H9 (cell line): ENCODE measurements around the gene ATCAY. TPM values are rescaled to one million over a fixed set of nuclear protein-coding genes. Genes with fewer than 3 reads are reported as not detected.

Source experiments
- DNase-seq: peaks from one replicate; pipeline ENCODE4 v3.0.0-alpha.2; 2017
- H2AFZ ChIP-seq: one replicate; pipeline ENCODE4 v1.6.1; 2013; ENCODE audit warnings: mild to moderate bottlenecking, low read length, control low read depth, moderate library complexity
- H2AK5ac ChIP-seq: 2 replicates; pipeline ENCODE4 v1.6.1; 2013; ENCODE audit warnings: low read length, control low read depth, mixed read lengths; ENCODE audit not compliant: insufficient read length
- H2BK120ac ChIP-seq: one replicate; pipeline ENCODE4 v1.6.1; 2013; ENCODE audit warnings: low read depth, mild to moderate bottlenecking, low read length, control low read depth, inconsistent platforms; ENCODE audit not compliant: poor library complexity, severe bottlenecking
- H2BK12ac ChIP-seq: 2 replicates; pipeline ENCODE4 v1.6.1; 2013; ENCODE audit warnings: low read length, control low read depth, mixed read lengths, low read depth; ENCODE audit not compliant: insufficient read length
- H2BK15ac ChIP-seq: 2 replicates; pipeline ENCODE4 v1.6.1; 2013; ENCODE audit warnings: low read depth, low read length, control low read depth
- H2BK20ac ChIP-seq: one replicate; pipeline ENCODE4 v1.6.1; 2013; ENCODE audit warnings: low read depth, mild to moderate bottlenecking, low read length, control low read depth, inconsistent platforms; ENCODE audit not compliant: poor library complexity, severe bottlenecking
- H2BK5ac ChIP-seq: 2 replicates; pipeline ENCODE4 v1.6.1; 2013; ENCODE audit warnings: low read length, control low read depth, mixed read lengths; ENCODE audit not compliant: insufficient read length
- H3K14ac ChIP-seq: 2 replicates; pipeline ENCODE4 v1.6.1; 2013; ENCODE audit warnings: low read length, control low read depth; ENCODE audit not compliant: insufficient read depth
- H3K18ac ChIP-seq: 2 replicates; pipeline ENCODE4 v1.6.1; 2013; ENCODE audit warnings: low read depth, mild to moderate bottlenecking, mixed read lengths, low read length, control low read depth; ENCODE audit not compliant: insufficient read length
- H3K23ac ChIP-seq: 2 replicates; pipeline ENCODE4 v1.6.1; 2013; ENCODE audit warnings: low read length, control low read depth, mixed read lengths, low read depth; ENCODE audit not compliant: insufficient read length
- H3K23me2 ChIP-seq: 2 replicates; pipeline ENCODE4 v1.6.1; 2013; ENCODE audit warnings: low read depth, mild to moderate bottlenecking, mixed read lengths, low read length, control low read depth; ENCODE audit not compliant: insufficient read length, poor library complexity, severe bottlenecking
- H3K27ac ChIP-seq: 2 replicates; pipeline ENCODE4 v1.5.1; 2013; ENCODE audit warnings: low read length, control low read depth, mixed read lengths, low read depth; ENCODE audit not compliant: insufficient read length
- H3K27me3 ChIP-seq: 2 replicates; pipeline ENCODE4 v1.6.1; 2013; ENCODE audit warnings: low read length, control low read depth, inconsistent platforms; ENCODE audit not compliant: insufficient read depth
- H3K4ac ChIP-seq: 2 replicates; pipeline ENCODE4 v1.6.1; 2013; ENCODE audit warnings: low read depth, mild to moderate bottlenecking, control low read depth, inconsistent platforms, low read length, moderate library complexity
- H3K4me1 ChIP-seq: 2 replicates; pipeline ENCODE4 v1.6.1; 2013; ENCODE audit warnings: low read length, control low read depth, inconsistent platforms; ENCODE audit not compliant: insufficient read depth
- H3K4me2 ChIP-seq: 2 replicates; pipeline ENCODE4 v1.6.1; 2013; ENCODE audit warnings: low read length, control low read depth, mixed read lengths; ENCODE audit not compliant: insufficient read length, insufficient read depth
- H3K56ac ChIP-seq: 2 replicates; pipeline ENCODE4 v1.6.1; 2013; ENCODE audit warnings: low read depth, mild to moderate bottlenecking, mixed read lengths, low read length, control low read depth; ENCODE audit not compliant: insufficient read length
- H3K79me1 ChIP-seq: 2 replicates; pipeline ENCODE4 v1.6.1; 2013; ENCODE audit warnings: low read depth, mild to moderate bottlenecking, moderate library complexity, low read length, control low read depth, inconsistent platforms; ENCODE audit not compliant: insufficient read depth, poor library complexity, severe bottlenecking
- H3K79me2 ChIP-seq: 2 replicates; pipeline ENCODE4 v1.6.1; 2013; ENCODE audit warnings: low read length, control low read depth, inconsistent platforms; ENCODE audit not compliant: insufficient read depth
- H3K9ac ChIP-seq: 2 replicates; pipeline ENCODE4 v1.6.1; 2013; ENCODE audit warnings: low read length, control low read depth, mixed read lengths; ENCODE audit not compliant: insufficient read length; ENCODE audit errors: extremely low read depth
- H3K9me3 ChIP-seq: one replicate; pipeline ENCODE4 v1.6.1; 2013; ENCODE audit warnings: low read depth, low read length, inconsistent platforms; ENCODE audit not compliant: control insufficient read depth
- H3T11ph ChIP-seq: one replicate; pipeline ENCODE4 v1.6.1; 2013; ENCODE audit warnings: mild to moderate bottlenecking, low read length, control low read depth, inconsistent platforms
- H4K20me1 ChIP-seq: one replicate; pipeline ENCODE4 v1.6.1; 2013; ENCODE audit not compliant: control insufficient read depth, insufficient read length, insufficient read depth
- H4K5ac ChIP-seq: 2 replicates; pipeline ENCODE4 v1.6.1; 2013; ENCODE audit warnings: low read depth, mild to moderate bottlenecking, mixed read lengths, low read length, control low read depth; ENCODE audit not compliant: insufficient read length
- H4K8ac ChIP-seq: replicated peaks from 2 replicates; pipeline ENCODE4 v1.6.1; 2013; ENCODE audit warnings: low read length, control low read depth, mixed read lengths, low read depth; ENCODE audit not compliant: insufficient read length
- H4K91ac ChIP-seq: 2 replicates; pipeline ENCODE4 v1.6.1; 2013; ENCODE audit warnings: low read depth, mild to moderate bottlenecking, moderate library complexity, mixed read lengths, low read length, control low read depth; ENCODE audit not compliant: insufficient read length
- H3K27ac Mint-ChIP-seq, 3 experiments: 2 replicates in 2 of 3; 3 replicates in 1 of 3; pipeline ENCODE4 v1.8.0; 2020 to 2021; ENCODE audit warnings: mixed read lengths in 3 of 3, mild to moderate bottlenecking in 1 of 3, moderate library complexity in 1 of 3
- H3K27me3 Mint-ChIP-seq: 2 replicates; pipeline ENCODE4 v1.8.0; 2021; ENCODE audit warnings: low read depth, mild to moderate bottlenecking, moderate library complexity, mixed read lengths
- H3K36me3 Mint-ChIP-seq, 3 experiments: 2 replicates in 2 of 3; 3 replicates in 1 of 3; pipeline ENCODE4 v1.8.0; 2020 to 2021; ENCODE audit warnings: low read depth in 3 of 3, mixed read lengths in 3 of 3; ENCODE audit not compliant: insufficient read depth in 1 of 3
- H3K4me1 Mint-ChIP-seq, 2 experiments: 2 replicates each; pipeline ENCODE4 v1.8.0; 2020; ENCODE audit warnings: mixed read lengths in 2 of 2
- H3K4me3 Mint-ChIP-seq, 2 experiments: 2 replicates in 1 of 2; 3 replicates in 1 of 2; pipeline ENCODE4 v1.8.0; 2020 to 2021; ENCODE audit warnings: mild to moderate bottlenecking in 2 of 2, mixed read lengths in 2 of 2, moderate library complexity in 1 of 2
- H3K9me3 Mint-ChIP-seq, 2 experiments: 2 replicates in 1 of 2; 3 replicates in 1 of 2; pipeline ENCODE4 v1.8.0; 2020; ENCODE audit warnings: mild to moderate bottlenecking in 2 of 2, mixed read lengths in 2 of 2, moderate library complexity in 1 of 2
- CTCF ChIP-seq: fragments of 200-600 bp; sonication (generic); conservative IDR thresholded peaks from 3 replicates; pipeline ENCODE4 v1.8.0; 2021; ENCODE audit warnings: antibody characterized with exemption, mild to moderate bottlenecking
- WGBS: extraction: QIAGEN DNeasy Blood & Tissue Kit; methylation state at CpG from one replicate; pipeline ENCODE4 v1.1.7; 2013; ENCODE audit warnings: missing lambda C conversion rate, low lambda C conversion rate, mixed read lengths; ENCODE audit not compliant: insufficient read length; ENCODE audit errors: extremely low coverage; 5-methylcytosine and 5-hydroxymethylcytosine counted together
- total RNA-seq: library from RNA; stranded (reverse); gene quantifications from 2 replicates; pipeline ENCODE4 v1.2.1, GENCODE V29; 2021

Gene ATCAY
- total RNA-seq, 1 experiment from 2014 or later, result 12.2 TPM

GRCh38 chr19:3970313-3970807 is 89.9 kb downstream of the ATCAY start:
- H2BK120ac ChIP-seq, result no peak overlapping the region
- no peaks in the 10 kb centered on the region for H4K20me1 ChIP-seq
- peak overlapping the region; percentile 98 to 99 (median 99); a peak in 6 of 7 replicates for H3K27ac Mint-ChIP-seq

More at GRCh38 chr19:3970313-3970807, 89.9 kb downstream of the ATCAY start:
- Histone ChIP-seq H3K18ac (peak overlapping the region; percentile 91), H3K79me1 (peaks cover 7% of the 10 kb centered on the region), H2AK5ac (no peak overlapping the region), H2BK20ac (no peak overlapping the region), H3K23ac (no peak overlapping the region), H3K4me1 (peaks cover 2% of the 10 kb centered on the region; the same call in 1 of the 2 replicates), H3T11ph (no peak overlapping the region), H3K79me2 (peaks cover 13% of the 10 kb centered on the region; the same call in 1 of the 2 replicates), H3K14ac (peak overlapping the region; percentile 88; the same call in 1 of the 2 replicates), H3K9me3 (no peaks in the 10 kb centered on the region), H2AFZ (no peak overlapping the region), H3K9ac (peak overlapping the region; percentile 78), H3K56ac (no peak overlapping the region), H4K5ac (no peak overlapping the region), H2BK12ac (no peak overlapping the region), H2BK15ac (no peak overlapping the region), H4K91ac (no peak overlapping the region), H3K27me3 (no peaks in the 10 kb centered on the region), H3K23me2 (peaks cover 13% of the 10 kb centered on the region), H4K8ac (no peak overlapping the region), H3K27ac (no peak overlapping the region), H3K4ac (no peak overlapping the region; the same call in 1 of the 2 replicates), H2BK5ac (no peak overlapping the region), H3K4me2 (peak overlapping the region; percentile 96)
- Mint-ChIP-seq H3K27me3 (peaks cover 2% of the 10 kb centered on the region), H3K9me3 (no peaks in the 10 kb centered on the region), H3K36me3 (peaks cover 16 to 46% (median 35%) of the 10 kb centered on the region in 3 experiments; a peak in 6 of 7 replicates), H3K4me1 (peaks cover 22 to 31% of the 10 kb centered on the region in 2 experiments), H3K4me3 (peak overlapping the region; percentile 94 to 95)
- no peak for TF ChIP-seq CTCF
- WGBS, result no CpG with 5 or more reads among the region's 22 CpGs
- no peak for DNase-seq
